ENCODE measurements around the gene MEX3B. TPM values are rescaled to one million over a fixed set of nuclear protein-coding genes. Genes with fewer than 3 reads are reported as not detected.
A peak's percentile ranks its signal among the peaks of the same experiment; 100 is the strongest.

The MEX3B gene
- total and polyA plus RNA-seq, 12 donors: 0.22 to 1.6 (median 0.88) TPM

- no peak overlapping the region for H3K4me3 ChIP-seq
- DNase-seq: no peak
- no peak overlapping the region for H3K27ac ChIP-seq
- TF ChIP-seq CTCF (IDR thresholded peaks at IDR 0.05) (no peak), POLR2A (IDR thresholded peaks at IDR 0.05) (no peak)
- WGBS, 4 donors: 56 to 66% (median 61%) methylated on average over 7 of the region's 7 CpGs
- intact Hi-C loops (cut with DNase I): no loop called here
- no peaks in the 10 kb centered on the region for H3K27me3 ChIP-seq
- H3K9me3 ChIP-seq (replicated peaks in 1 of 3): no peaks in the 10 kb centered on the region
- H3K36me3 ChIP-seq (replicated peaks in 1 of 2): no peaks in the 10 kb centered on the region
- H3K4me1 ChIP-seq (replicated peaks in 1 of 2): no peaks in the 10 kb centered on the region
Observed at GRCh38 chr15:82017656-82018055, 28.2 kb downstream of the MEX3B start.

- 60 to 67% (median 63%) methylated on average over 1 to 3 of the region's 3 CpGs for WGBS, 4 donors
- TF ChIP-seq CTCF (IDR thresholded peaks at IDR 0.05): no peak
- no peak for TF ChIP-seq POLR2A (IDR thresholded peaks at IDR 0.05)
- H3K4me1 ChIP-seq (replicated peaks in 1 of 2): no peaks in the 10 kb centered on the region
- no peak overlapping the region for H3K4me3 ChIP-seq
- no peaks in the 10 kb centered on the region for H3K36me3 ChIP-seq (replicated peaks in 1 of 2)
- peak in 2 of 7 donors; percentile 2 to 11 for DNase-seq
- H3K27me3 ChIP-seq: no peaks in the 10 kb centered on the region
- intact Hi-C loops (cut with DNase I): no loop called here
- H3K27ac ChIP-seq: no peak overlapping the region
- H3K9me3 ChIP-seq (replicated peaks in 1 of 3): no peaks in the 10 kb centered on the region
Observed at GRCh38 chr15:82014989-82015388, 30.8 kb downstream of the MEX3B start.

- no peak overlapping the region for H3K4me3 ChIP-seq
- no peaks in the 10 kb centered on the region for H3K4me1 ChIP-seq (replicated peaks in 1 of 2)
- H3K36me3 ChIP-seq (replicated peaks in 1 of 2): no peaks in the 10 kb centered on the region
- WGBS, 4 donors: 59 to 73% (median 63%) methylated on average over 5 to 7 of the region's 7 CpGs
- no peak for DNase-seq
- no peaks in the 10 kb centered on the region for H3K27me3 ChIP-seq
- H3K27ac ChIP-seq: no peak overlapping the region
- H3K9me3 ChIP-seq (replicated peaks in 1 of 3): no peaks in the 10 kb centered on the region
- TF ChIP-seq CTCF (IDR thresholded peaks at IDR 0.05) (no peak), POLR2A (IDR thresholded peaks at IDR 0.05) (no peak)
- intact Hi-C loops (cut with DNase I): no loop called here
Observed at GRCh38 chr15:82012908-82013307, 32.9 kb downstream of the MEX3B start.

- no peaks in the 10 kb centered on the region for H3K9me3 ChIP-seq (replicated peaks in 1 of 3)
- no peak overlapping the region for H3K4me3 ChIP-seq
- no peaks in the 10 kb centered on the region for H3K27me3 ChIP-seq
- no peak for TF ChIP-seq CTCF (IDR thresholded peaks at IDR 0.05)
- no peaks in the 10 kb centered on the region for H3K36me3 ChIP-seq (replicated peaks in 1 of 2)
- H3K27ac ChIP-seq: no peak overlapping the region
- DNase-seq: no peak
- WGBS, 4 donors: 55 to 87% (median 80%) methylated on average over 1 of the region's 1 CpG
- intact Hi-C loops (cut with DNase I): no loop called here
- no peaks in the 10 kb centered on the region for H3K4me1 ChIP-seq (replicated peaks in 1 of 2)
Observed at GRCh38 chr15:82005239-82005638, 40.6 kb downstream of the MEX3B start.
